Measurements from ENCODE around the gene EBI3. TPM values are rescaled to one million over a fixed set of nuclear protein-coding genes. Genes with fewer than 3 reads are reported as not detected.

Gene EBI3
- polyA plus RNA-seq, 1 donor (not counting 4 experiments of a cell fraction or from before 2014, with no cell fraction given): 0.05 TPM

Other genes with a start within 250 kb of the EBI3 start
- 884 to 1,193 TPM (median 1,022 TPM) in 3 replicates for gene EEF2, start 244.1 kb upstream of the EBI3 start, polyA plus RNA-seq
- 6.1 to 11.4 TPM (median 7.5 TPM) in 3 replicates for gene PIAS4, start 221.8 kb upstream of the EBI3 start, polyA plus RNA-seq
- 3.7 to 9.8 TPM (median 7.2 TPM) in 3 replicates for gene ZBTB7A, start 162.6 kb upstream of the EBI3 start, polyA plus RNA-seq
- 61.8 to 97.9 TPM (median 89.5 TPM) in 3 replicates for gene MAP2K2, start 105.4 kb upstream of the EBI3 start, polyA plus RNA-seq
- not detected in 3 replicates for gene CREB3L3, start 75.9 kb upstream of the EBI3 start, polyA plus RNA-seq
- gene SIRT6, start 47.0 kb upstream of the EBI3 start, polyA plus RNA-seq: 14.6 to 28.6 TPM (median 17.4 TPM) in 3 replicates
- gene ANKRD24, start 46.8 kb upstream of the EBI3 start, polyA plus RNA-seq: 0.02 to 0.15 TPM (median 0.07 TPM) in 3 replicates
- gene YJU2, start 17.6 kb downstream of the EBI3 start, polyA plus RNA-seq: 10.8 to 17.0 TPM (median 13.7 TPM) in 3 replicates
- not detected in 3 replicates for gene SHD, start 49.7 kb downstream of the EBI3 start, polyA plus RNA-seq
- gene TMIGD2, start 72.9 kb downstream of the EBI3 start, polyA plus RNA-seq: not detected in 3 replicates
- gene FSD1, start 75.1 kb downstream of the EBI3 start, polyA plus RNA-seq: 0.35 to 1.8 TPM (median 0.49 TPM) in 3 replicates
- gene STAP2, start 109.3 kb downstream of the EBI3 start, polyA plus RNA-seq: 53.8 to 80.5 TPM (median 60.0 TPM) in 3 replicates
- gene MPND, start 114.0 kb downstream of the EBI3 start, polyA plus RNA-seq: 4.2 to 4.7 TPM (median 4.6 TPM) in 3 replicates
- 47.4 to 61.0 TPM (median 52.7 TPM) in 3 replicates for gene SH3GL1, start 171.0 kb downstream of the EBI3 start, polyA plus RNA-seq
- 5.2 to 12.5 TPM (median 10.6 TPM) in 3 replicates for gene CHAF1A, start 173.1 kb downstream of the EBI3 start, polyA plus RNA-seq
- 36.4 to 63.1 TPM (median 48.2 TPM) in 3 replicates for gene UBXN6, start 228.3 kb downstream of the EBI3 start, polyA plus RNA-seq
- gene HDGFL2, start 242.8 kb downstream of the EBI3 start, polyA plus RNA-seq: 19.5 to 22.0 TPM (median 21.6 TPM) in 3 replicates